GM18909 (cell line): ENCODE data around the gene NTF3.

Experiments
- ATAC-seq: cut with Tn5 transposase; IDR thresholded peaks from one replicate; pipeline ENCODE4 v1.9.1; 2021; ENCODE audit warnings: mild to moderate bottlenecking; ENCODE audit not compliant: unreplicated experiment, poor library complexity

Gene NTF3

GRCh38 chr12:5507944-5508343, 76.0 kb downstream of the NTF3 start:
- ATAC-seq: no peak

GRCh38 chr12:5509102-5509501, 77.2 kb downstream of the NTF3 start:
- no peak for ATAC-seq

GRCh38 chr12:5509557-5509956, 77.6 kb downstream of the NTF3 start:
- no peak for ATAC-seq

GRCh38 chr12:5510251-5510805, 78.4 kb downstream of the NTF3 start:
- ATAC-seq: no peak

GRCh38 chr12:5511256-5511643, 79.3 kb downstream of the NTF3 start:
- no peak for ATAC-seq

GRCh38 chr12:5511644-5512600, 80.0 kb downstream of the NTF3 start:
- ATAC-seq: no peak

GRCh38 chr12:5512601-5512970, 80.7 kb downstream of the NTF3 start:
- ATAC-seq: no peak

GRCh38 chr12:5513406-5513805, 81.5 kb downstream of the NTF3 start:
- no peak for ATAC-seq

GRCh38 chr12:5514016-5514415, 82.1 kb downstream of the NTF3 start:
- ATAC-seq: no peak

GRCh38 chr12:5514545-5514944, 82.6 kb downstream of the NTF3 start:
- ATAC-seq: no peak

- ATAC-seq: no peak
Observed at GRCh38 chr12:5515458-5515857, 83.5 kb downstream of the NTF3 start.

GRCh38 chr12:5516371-5517241, 84.7 kb downstream of the NTF3 start:
- no peak for ATAC-seq

- no peak for ATAC-seq
Observed at GRCh38 chr12:5518584-5519365, 86.9 kb downstream of the NTF3 start.

- ATAC-seq: no peak
Observed at GRCh38 chr12:5520037-5520436, 88.1 kb downstream of the NTF3 start.

GRCh38 chr12:5520831-5521230, 88.9 kb downstream of the NTF3 start:
- ATAC-seq: no peak

- no peak for ATAC-seq
Observed at GRCh38 chr12:5521456-5522325, 89.8 kb downstream of the NTF3 start.

GRCh38 chr12:5522432-5523335, 90.8 kb downstream of the NTF3 start:
- no peak for ATAC-seq

GRCh38 chr12:5523396-5524115, 91.6 kb downstream of the NTF3 start:
- ATAC-seq: no peak
